Raji (cell line): Measurements from ENCODE around the gene PRKCD.
A peak's percentile ranks its signal among the peaks of the same experiment; 100 is the strongest.

Source experiments
- POLR2A ChIP-seq: IDR thresholded peaks from 2 replicates; pipeline ENCODE4 v1.6.1; 2011; ENCODE audit warnings: low read depth, low read length, control low read depth; ENCODE audit not compliant: insufficient read depth

PRKCD gene

DNA sequence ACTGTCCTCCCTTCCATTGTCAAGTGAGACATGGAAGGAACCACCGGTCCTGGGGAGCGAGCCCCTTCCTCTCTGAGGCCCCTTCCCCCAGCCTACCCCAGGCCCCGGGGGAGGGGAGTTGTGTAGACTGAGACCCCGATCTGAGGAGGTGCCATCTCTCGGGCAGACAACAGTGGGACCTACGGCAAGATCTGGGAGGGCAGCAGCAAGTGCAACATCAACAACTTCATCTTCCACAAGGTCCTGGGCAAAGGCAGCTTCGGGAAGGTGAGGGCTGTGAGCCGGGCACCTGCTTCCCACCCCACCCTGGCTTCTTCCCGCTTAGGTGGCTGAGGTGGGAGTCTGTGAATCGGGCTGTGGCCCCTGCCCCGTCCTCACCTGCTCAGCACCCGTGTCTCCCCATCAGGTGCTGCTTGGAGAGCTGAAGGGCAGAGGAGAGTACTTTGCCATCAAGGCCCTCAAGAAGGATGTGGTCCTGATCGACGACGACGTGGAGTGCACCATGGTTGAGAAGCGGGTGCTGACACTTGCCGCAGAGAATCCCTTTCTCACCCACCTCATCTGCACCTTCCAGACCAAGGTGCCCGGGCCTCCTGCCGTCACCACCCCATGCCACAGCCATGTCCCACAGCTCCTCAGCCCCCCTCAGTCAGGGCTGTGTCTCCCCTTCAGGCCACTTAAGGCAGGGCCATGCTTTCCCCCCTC lies 24.9 kb downstream of the PRKCD start:
- no peak for TF ChIP-seq POLR2A

DNA sequence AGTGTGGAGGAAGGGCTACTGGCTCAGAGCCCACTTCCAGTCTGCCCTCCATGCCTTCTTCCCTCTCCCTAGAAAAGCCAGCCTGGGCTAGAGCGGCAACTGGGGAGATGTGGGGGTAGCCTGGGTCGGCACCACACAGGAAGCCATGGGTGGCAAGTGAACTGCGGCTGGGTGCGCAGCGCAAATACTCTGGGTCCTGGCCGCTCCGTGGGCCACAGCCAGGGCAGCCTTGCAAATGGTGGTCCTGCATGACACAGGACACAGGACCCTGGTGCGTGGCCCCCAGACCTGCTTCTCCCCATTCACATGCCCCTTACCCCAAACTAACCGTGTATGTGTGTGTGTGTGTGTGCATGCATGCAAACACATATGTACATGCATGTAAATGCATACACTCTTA lies 25.7 kb downstream of the PRKCD start:
- TF ChIP-seq POLR2A: no peak

DNA sequence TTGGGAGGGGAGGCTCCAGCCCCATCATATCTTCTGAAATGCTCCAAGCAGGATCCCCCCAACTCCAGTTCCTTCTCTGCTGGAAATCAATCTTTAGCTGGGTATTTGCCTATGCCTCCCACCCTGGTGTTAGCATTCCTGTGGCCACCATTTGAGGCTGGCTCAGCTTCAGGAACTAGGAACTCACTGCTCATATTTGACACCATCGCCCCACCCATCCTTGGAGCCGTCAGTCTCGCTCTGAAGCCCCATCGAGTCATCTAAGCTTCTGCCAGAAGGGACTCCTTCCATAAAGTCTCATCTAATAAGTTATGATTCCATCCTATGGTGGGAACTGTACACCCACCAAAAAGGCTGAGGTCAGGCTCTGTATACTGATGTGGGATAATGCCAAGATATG lies 26.4 kb downstream of the PRKCD start:
- TF ChIP-seq POLR2A: no peak

GRCh38 chr3:53188136-53188685 lies 27.2 kb downstream of the PRKCD start:
- no peak for TF ChIP-seq POLR2A

GRCh38 chr3:53188720-53189119 lies 27.7 kb downstream of the PRKCD start:
- no peak for TF ChIP-seq POLR2A

DNA sequence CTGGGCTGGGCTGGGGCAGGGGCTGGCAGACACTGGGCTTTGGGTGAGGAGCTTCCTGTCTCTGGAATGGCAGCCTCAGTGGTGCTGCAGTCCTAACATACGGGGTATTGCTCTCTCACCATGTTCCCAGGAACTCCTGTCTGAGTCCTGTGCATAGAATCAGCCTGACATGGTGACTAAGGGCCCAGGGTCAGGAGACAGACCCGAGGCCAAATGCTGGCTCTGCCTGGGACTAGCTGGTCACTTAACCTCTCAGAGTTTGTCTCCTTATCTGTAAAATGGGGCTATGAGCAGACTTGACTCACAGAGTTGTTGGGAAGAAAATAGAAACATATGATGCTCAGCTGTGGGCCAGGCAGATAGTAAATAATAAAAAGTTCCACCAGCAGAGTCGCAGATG lies 28.3 kb downstream of the PRKCD start:
- TF ChIP-seq POLR2A: no peak

GRCh38 chr3:53190659-53191058 lies 29.6 kb downstream of the PRKCD start:
- TF ChIP-seq POLR2A: no peak

GRCh38 chr3:53191836-53192480 lies 30.9 kb downstream of the PRKCD start:
- no peak for TF ChIP-seq POLR2A

GRCh38 chr3:53192608-53193007 lies 31.6 kb downstream of the PRKCD start:
- TF ChIP-seq POLR2A: no peak

DNA sequence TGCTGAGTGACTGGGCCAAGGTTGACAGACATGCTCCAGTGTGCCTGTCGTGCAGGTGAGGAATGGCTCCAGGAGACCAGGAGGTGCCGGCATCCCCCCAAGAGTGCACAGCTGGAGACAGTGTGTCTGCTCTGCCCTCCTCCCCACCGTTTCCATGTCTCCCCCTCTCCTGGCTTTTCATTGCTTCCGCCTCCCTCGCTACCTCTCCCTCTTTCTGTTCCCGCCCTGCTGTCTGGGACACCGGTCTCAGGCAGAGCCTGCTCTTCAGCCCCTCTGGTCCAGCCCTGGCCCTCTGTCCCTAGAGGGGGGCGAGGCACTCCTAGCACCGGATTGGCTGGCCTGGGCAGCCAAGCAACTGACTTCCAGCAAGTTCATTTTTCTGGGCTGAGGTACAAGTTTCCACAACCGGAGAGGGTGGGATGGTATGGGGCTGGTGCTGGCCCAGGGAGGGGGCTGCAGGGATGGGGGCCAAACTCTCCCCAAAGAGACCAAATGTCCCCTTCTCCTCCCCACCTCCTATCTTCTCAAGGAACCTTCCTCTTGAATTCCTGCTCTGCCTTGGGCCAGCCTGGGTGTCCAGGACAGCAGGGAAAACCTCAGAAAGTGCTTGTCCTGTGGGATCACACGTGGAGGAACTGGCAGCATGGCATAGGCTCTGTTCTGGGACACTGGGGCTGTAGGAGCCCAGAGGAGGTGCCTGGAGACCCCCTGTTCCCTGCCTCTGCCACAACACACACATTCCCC lies 32.6 kb downstream of the PRKCD start:
- TF ChIP-seq POLR2A: no peak

DNA sequence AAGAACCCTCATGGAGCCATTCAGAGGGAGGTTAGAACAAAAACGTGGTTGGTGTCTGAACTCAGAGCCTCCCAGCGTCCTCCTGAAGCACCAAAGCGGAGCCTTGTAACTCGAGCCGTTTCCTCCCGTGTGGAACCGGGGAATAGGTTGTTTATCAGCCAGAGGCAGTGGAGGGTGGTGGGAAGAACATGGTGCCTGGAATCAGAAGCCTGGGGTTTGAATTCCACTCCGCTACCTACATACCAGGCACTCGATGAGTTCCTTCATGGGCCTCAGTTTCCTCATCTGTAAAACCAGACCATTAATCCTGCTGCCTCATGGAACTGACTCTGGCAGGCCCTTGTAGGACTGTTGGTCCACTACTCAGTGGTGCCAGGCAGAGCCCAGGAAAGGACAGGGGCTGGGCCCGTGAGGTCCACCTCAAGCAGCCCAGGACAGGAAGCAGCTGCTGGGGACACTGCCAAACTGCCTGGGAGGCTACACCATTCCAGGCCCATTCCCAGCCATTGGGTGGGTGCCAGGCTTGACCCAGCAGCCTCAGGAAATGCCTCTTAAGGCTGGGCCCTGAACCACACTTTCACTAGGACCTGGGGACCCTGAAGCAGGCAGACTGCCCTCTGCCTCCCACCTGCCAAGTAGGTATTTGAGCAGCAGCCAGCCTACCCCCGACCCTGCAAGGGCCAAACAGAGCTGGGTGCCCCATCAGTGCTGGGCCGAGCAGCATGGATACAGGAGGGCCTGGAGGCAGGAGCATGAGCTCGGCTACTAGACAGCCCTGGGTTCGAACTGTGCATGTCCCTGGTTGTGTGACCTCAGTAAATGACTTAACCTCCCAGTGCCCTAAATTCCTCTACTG lies 33.4 kb downstream of the PRKCD start:
- no peak for TF ChIP-seq POLR2A

GRCh38 chr3:53195066-53195450 lies 34.0 kb downstream of the PRKCD start:
- no peak for TF ChIP-seq POLR2A

DNA sequence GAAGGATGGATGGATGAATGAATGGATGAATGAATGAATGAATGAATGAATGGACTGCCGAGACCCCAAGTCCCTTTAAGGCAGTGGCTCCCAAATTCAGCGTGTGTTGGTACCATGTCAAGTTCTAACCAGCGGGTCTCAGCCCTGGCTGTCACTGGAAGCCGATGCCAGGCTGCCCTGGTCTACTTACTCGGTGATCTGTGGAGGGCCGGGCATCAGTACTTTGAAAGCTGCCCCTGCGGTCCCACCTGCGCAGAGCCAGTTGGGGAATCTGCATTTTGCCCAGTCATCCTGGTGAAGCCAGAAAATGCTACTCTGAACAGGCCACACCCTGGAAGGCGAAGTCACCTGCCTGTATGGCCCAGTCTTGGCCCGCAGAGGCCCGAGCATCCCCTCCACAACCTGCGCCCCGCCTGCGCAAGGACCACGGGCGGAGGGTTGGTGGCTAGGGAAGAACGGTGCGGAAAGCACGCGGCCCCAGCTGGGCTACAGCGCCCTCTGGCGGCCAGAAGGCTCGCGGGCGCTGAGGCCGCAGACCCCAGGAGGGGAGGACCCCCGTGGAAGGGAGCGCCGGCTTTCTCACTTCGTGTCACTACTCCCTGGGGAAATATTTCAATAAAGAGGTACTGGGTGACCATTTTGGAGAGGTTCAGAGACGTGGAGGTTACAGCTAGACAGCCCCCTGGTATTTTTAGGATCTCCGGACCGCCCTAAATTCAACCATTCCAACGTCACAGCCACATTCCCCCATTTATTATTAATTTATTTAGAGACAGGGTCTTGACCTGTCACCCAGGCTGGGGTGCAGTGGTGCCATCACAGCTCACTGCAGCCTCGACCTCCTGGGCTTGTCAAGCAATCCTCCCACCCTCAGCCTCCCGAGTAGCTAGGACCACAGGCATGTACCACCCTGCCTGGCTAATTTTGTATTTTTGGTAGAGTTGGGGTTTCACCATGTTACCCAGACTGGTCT lies 34.9 kb downstream of the PRKCD start:
- TF ChIP-seq POLR2A: no peak

- peak; percentile 55 for TF ChIP-seq POLR2A
Measured at GRCh38 chr3:53196575-53197407, 35.8 kb downstream of the PRKCD start.
